Activated CD4-positive, alpha-beta T cell treated with anti-CD3 and anti-CD28 coated beads for 36 hours (primary cell): ENCODE data around the gene MAPRE2. TPM values are rescaled to one million over a fixed set of nuclear protein-coding genes. Genes with fewer than 3 reads are reported as not detected.

Source experiments
- ATAC-seq: fragments of 200-7000 bp; cut with Tn5 transposase; one replicate; pipeline ENCODE4 v1.10.0; 2021; ENCODE audit warnings: mild to moderate bottlenecking, moderate library complexity
- CTCF ChIA-PET: fragments of 350-600 bp; sonication (Branson Sonifier 250); formaldehyde crosslinking; loops from one replicate; lab custom pipeline; 2021; ENCODE audit warnings: antibody characterized with exemption; lab: Charles Lee
- POLR2A ChIA-PET: fragments of 350-600 bp; sonication (Branson Sonifier 250); formaldehyde crosslinking; loops from one replicate; lab custom pipeline; 2021; ENCODE audit warnings: antibody characterized with exemption, inconsistent platforms; lab: Charles Lee
- DNase-seq: peaks from one replicate; pipeline ENCODE4 v3.0.0-alpha.2; 2020
- H3K27ac Mint-ChIP-seq: one replicate; pipeline ENCODE4 v1.8.0; 2021; ENCODE audit warnings: mixed read lengths
- H3K27me3 Mint-ChIP-seq: one replicate; pipeline ENCODE4 v1.8.0; 2021; ENCODE audit warnings: mixed read lengths
- H3K36me3 Mint-ChIP-seq: one replicate; pipeline ENCODE4 v1.8.0; 2021; ENCODE audit warnings: low read depth, mixed read lengths
- H3K4me1 Mint-ChIP-seq: one replicate; pipeline ENCODE4 v1.8.0; 2021; ENCODE audit warnings: mixed read lengths
- H3K4me3 Mint-ChIP-seq: one replicate; pipeline ENCODE4 v1.8.0; 2021; ENCODE audit warnings: mild to moderate bottlenecking, moderate library complexity, mixed read lengths
- H3K9me3 Mint-ChIP-seq: one replicate; pipeline ENCODE4 v1.8.0; 2021; ENCODE audit warnings: low read depth, mixed read lengths
- intact Hi-C, 2 experiments: fragments of 100-400 bp; cut with DNase I in 1 of 2; cut with micrococcal nuclease in 1 of 2; formaldehyde crosslinking; loops; one replicate each; pipeline versions ENCODE4 v1.14.2 to v1.15.1; 2022 to 2024; cut with DNase I, micrococcal nuclease
- total RNA-seq, 2 experiments: library from RNA; stranded (reverse); gene quantifications; one replicate each; pipeline ENCODE4 v1.2.3, GENCODE V29; 2021

The MAPRE2 gene
- total RNA-seq, 2 experiments from 2014 or later = 59.4 to 83.8 TPM

DNA sequence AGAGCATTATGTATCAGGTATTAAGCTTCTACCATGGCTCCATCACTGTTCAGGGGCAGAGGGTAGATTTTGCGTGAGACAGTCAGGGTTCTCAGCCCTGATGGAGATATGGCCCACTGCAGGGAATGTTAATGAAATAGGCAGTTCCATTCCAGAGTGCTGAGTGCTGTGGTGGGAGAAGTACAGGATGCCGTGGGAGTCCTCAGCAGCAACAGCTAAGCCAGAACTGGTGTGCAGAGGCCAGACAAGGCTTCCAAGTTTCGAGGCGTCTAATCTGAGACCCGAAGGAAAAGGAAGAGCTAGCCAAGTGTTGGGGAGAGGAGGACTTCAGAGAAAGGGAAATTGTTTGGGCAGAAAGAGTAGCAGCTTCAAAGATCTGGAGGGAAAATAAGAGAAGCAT, 30.2 kb upstream of the MAPRE2 start:
- no peak overlapping the region for H3K4me3 Mint-ChIP-seq
- no peaks in the 10 kb centered on the region for H3K9me3 Mint-ChIP-seq
- H3K4me1 Mint-ChIP-seq = no peaks in the 10 kb centered on the region
- DNase-seq = no peak
- ATAC-seq = no peak
- H3K36me3 Mint-ChIP-seq = no peaks in the 10 kb centered on the region
- ChIA-PET CTCF (interaction anchor here (0.6 to 1.8 kb wide), 6 partner anchors 15 to 344 kb away, joined by 3 to 6 read pairs (median 4); no protein-coding TSS in a partner anchor), POLR2A (no interaction called here)
- intact Hi-C loops = no loop called here
- no peaks in the 10 kb centered on the region for H3K27me3 Mint-ChIP-seq
- no peak overlapping the region for H3K27ac Mint-ChIP-seq

DNA sequence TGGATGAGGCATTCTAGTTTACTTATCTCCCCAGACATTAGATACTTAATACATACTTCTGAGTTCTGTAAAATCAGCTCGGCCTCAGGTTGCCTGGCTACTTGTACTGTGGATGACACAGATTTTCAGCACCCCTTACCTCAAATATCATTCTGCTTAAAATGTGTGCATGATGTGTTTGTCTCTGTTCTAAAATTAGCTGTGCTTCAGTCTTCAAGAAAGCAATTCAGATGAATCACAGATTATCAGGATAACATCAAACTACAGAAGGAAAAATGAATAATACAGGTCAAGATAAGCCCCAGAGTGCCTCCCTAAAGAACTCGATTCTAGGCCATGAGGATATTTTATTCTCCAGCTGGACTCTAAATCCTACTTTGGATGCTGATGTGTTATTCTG, 21.3 kb upstream of the MAPRE2 start:
- H3K36me3 Mint-ChIP-seq = no peaks in the 10 kb centered on the region
- CTCF ChIA-PET = interaction anchor here (1.0 to 4.5 kb wide), 3 partner anchors 10 to 18 kb away, joined by 4 to 18 read pairs (median 6); no protein-coding TSS in a partner anchor
- H3K9me3 Mint-ChIP-seq = no peaks in the 10 kb centered on the region
- POLR2A ChIA-PET = interaction anchor here (0.6 kb wide), 1 partner anchor 194 kb away, joined by 7 read pairs; no protein-coding TSS in a partner anchor
- no peaks in the 10 kb centered on the region for H3K4me1 Mint-ChIP-seq
- no peak overlapping the region for H3K4me3 Mint-ChIP-seq
- no peak for ATAC-seq
- no peak for DNase-seq
- intact Hi-C loops = no loop called here
- H3K27me3 Mint-ChIP-seq = peaks cover 9% of the 10 kb centered on the region
- H3K27ac Mint-ChIP-seq = no peak overlapping the region

DNA sequence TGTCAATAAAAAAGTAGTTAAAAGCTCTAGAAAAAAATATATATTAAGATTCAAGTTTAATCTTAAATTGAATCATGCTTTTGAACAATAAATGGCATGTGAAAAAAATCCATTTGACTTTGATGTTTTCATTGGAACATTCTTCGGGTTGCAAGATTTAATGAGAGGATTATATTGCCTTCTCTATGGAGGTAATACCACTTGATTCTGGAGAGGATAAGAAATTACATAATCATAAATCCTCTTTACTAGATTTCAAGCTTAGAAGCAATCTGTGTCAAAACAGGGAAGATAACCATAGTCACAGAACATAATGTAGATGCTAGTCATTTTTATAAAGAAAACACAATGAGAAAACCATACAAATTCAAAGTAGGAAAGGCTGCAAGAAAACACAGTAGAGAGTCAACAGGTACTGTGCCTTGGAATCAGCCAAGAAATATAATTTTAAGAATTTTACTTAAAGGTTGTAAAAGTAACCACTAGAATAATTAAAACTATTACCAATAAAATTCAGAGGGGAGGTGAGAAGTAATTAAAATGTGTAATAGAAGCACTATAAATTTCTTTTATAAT, 18.7 kb upstream of the MAPRE2 start:
- POLR2A ChIA-PET = no interaction called here
- no peak overlapping the region for H3K4me3 Mint-ChIP-seq
- H3K27ac Mint-ChIP-seq = no peak overlapping the region
- CTCF ChIA-PET = interaction anchor here (0.5 kb wide), 1 partner anchor 34 kb away, joined by 3 read pairs; no protein-coding TSS in a partner anchor
- DNase-seq = no peak
- H3K36me3 Mint-ChIP-seq = no peaks in the 10 kb centered on the region
- H3K27me3 Mint-ChIP-seq = peaks cover 9% of the 10 kb centered on the region
- ATAC-seq = no peak
- H3K9me3 Mint-ChIP-seq = no peaks in the 10 kb centered on the region
- H3K4me1 Mint-ChIP-seq = peaks cover 17% of the 10 kb centered on the region
- intact Hi-C loops = no loop called here

DNA sequence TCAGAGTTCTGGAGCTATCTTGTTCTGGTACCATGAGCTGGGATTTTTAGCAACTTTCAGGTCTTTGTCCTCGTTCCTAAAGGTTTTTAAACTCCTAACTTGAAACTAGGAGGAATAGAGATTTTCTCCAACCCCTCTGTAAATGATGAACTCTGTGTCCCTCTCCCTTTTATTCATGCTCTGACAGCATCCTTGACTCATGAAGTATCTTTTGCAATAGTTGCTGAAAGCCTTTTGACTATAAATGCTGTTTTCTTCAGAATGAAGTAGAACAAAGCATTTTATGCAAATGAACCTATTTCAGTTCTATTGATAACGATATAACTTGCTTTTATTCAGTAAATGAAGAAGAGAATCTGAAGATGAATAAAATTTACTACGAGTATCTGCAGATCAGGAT, 17.0 kb upstream of the MAPRE2 start:
- Mint-ChIP-seq H3K9me3 (no peaks in the 10 kb centered on the region), H3K36me3 (no peaks in the 10 kb centered on the region), H3K4me1 (peaks cover 28% of the 10 kb centered on the region), H3K4me3 (no peak overlapping the region), H3K27ac (no peak overlapping the region), H3K27me3 (peaks cover 2% of the 10 kb centered on the region)
- ChIA-PET POLR2A (no interaction called here), CTCF (no interaction called here)
- ATAC-seq = no peak
- no peak for DNase-seq
- intact Hi-C loops = no loop called here

DNA sequence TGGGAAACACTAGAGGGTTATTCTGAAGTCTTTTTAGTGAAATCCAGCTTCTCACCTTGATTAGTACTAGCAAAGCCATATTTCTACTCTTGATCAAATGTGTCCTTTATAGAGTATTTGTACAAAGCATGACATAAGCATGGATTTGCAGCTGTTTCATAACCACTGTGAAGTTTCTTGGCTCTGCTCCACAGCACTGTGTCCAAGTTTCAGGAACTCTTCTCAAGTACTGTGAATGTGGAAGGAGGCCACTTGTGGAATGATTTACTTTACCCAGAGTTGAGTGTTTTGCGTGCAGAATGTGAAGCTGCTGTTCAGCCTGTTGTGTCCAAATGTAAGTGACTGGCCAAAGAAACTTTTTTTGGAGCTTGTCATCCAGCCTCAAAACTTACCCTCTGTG, 16.2 kb upstream of the MAPRE2 start:
- no peak for DNase-seq
- POLR2A ChIA-PET = no interaction called here
- no peaks in the 10 kb centered on the region for H3K36me3 Mint-ChIP-seq
- CTCF ChIA-PET = interaction anchor here (0.5 to 7.3 kb wide), 5 partner anchors 14 to 349 kb away, joined by 3 to 72 read pairs (median 6); partner anchors contain the start of gene MAPRE2
- H3K4me3 Mint-ChIP-seq = no peak overlapping the region
- H3K9me3 Mint-ChIP-seq = no peaks in the 10 kb centered on the region
- intact Hi-C loops = loop anchor here (5.0 kb wide), 6 partner anchors 82 to 592 kb away; partner anchors contain the start of genes ZNF397 (in 2 of the 2), ZNF24 (in 1 of the 2) and ZSCAN30 (in 1 of the 2)
- peaks cover 35% of the 10 kb centered on the region for H3K4me1 Mint-ChIP-seq
- no peak for ATAC-seq
- no peaks in the 10 kb centered on the region for H3K27me3 Mint-ChIP-seq
- H3K27ac Mint-ChIP-seq = no peak overlapping the region

DNA sequence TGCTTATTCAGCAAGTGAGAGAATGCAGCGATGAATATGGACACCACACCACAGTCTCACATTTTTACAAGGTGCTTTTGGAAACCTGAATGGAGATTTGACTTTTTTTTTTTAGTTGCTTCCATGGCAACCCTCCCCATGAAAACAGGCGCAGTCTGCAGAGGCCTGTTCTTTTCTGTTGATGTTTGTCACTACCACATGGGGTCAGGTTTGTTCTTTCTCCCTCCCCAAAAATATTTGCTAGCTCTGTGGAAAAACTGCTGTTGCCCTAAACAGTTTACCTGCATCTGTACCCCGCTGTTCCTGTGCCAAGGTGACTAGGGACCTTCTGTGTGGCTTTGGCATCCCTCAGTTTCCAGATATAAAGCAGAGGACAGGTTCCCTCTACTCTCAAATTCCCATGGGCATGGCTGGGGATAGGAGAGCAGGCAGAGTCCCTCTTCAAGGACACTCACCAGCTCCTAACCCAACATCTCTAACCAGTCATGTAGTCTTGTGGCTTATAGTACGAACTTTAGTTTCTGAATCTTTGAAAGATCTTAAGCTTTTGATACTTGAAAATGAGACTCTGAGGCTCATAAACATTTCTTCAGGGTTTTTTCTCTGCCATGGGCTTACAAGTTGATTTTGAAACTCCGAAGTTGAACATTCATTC, 14.7 kb upstream of the MAPRE2 start:
- no peaks in the 10 kb centered on the region for H3K9me3 Mint-ChIP-seq
- no peaks in the 10 kb centered on the region for H3K27me3 Mint-ChIP-seq
- peaks cover 47% of the 10 kb centered on the region for H3K4me1 Mint-ChIP-seq
- ChIA-PET CTCF (interaction anchor here (0.6 to 7.3 kb wide), 16 partner anchors 13 to 1757 kb away, joined by 3 to 72 read pairs (median 4); partner anchors contain the start of gene MAPRE2), POLR2A (interaction anchor here (1.0 kb wide), 1 partner anchor 14 kb away, joined by 3 read pairs; no protein-coding TSS in a partner anchor)
- intact Hi-C loops = loop anchor here (1.0 to 5.0 kb wide), 7 partner anchors 81 to 591 kb away; partner anchors contain the start of genes ZNF397 (in 2 of the 2), ZNF24 (in 1 of the 2) and ZSCAN30 (in 1 of the 2)
- ATAC-seq (peak; percentile 64), DNase-seq (peak; percentile 22)
- H3K4me3 Mint-ChIP-seq = no peak overlapping the region
- peak overlapping the region; percentile 58 for H3K27ac Mint-ChIP-seq
- H3K36me3 Mint-ChIP-seq = peaks cover 2% of the 10 kb centered on the region

DNA sequence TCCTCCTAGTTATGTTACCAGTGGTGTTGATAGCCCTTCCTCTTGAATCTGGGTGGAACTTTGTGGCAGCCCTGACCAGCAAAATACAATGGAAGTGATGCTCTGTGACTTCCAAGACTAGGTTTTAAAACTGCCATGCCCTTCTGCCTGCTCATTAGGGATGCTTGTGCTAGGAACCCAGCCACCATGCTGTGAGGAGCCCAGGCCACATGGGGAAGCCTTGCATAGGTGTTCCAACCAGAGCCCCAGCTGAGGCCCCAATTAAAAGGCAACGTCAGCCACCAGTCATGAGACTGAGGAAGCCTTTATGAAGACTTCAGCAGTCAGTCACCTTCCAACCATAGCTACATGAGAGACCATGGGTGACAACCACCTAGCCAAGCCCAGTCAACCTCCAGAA, 14.0 kb upstream of the MAPRE2 start:
- DNase-seq = peak; percentile 52
- Mint-ChIP-seq H3K36me3 (peaks cover 2% of the 10 kb centered on the region), H3K27me3 (no peaks in the 10 kb centered on the region), H3K27ac (peak overlapping the region; percentile 58), H3K4me3 (no peak overlapping the region), H3K4me1 (peaks cover 54% of the 10 kb centered on the region), H3K9me3 (no peaks in the 10 kb centered on the region)
- ChIA-PET CTCF (interaction anchor here (0.6 to 7.3 kb wide), 11 partner anchors 13 to 1757 kb away, joined by 3 to 72 read pairs (median 4); partner anchors contain the start of gene MAPRE2), POLR2A (no interaction called here)
- intact Hi-C loops = loop anchor here (5.0 kb wide), 6 partner anchors 80 to 590 kb away; partner anchors contain the start of genes ZNF397 (in 2 of the 2), ZNF24 (in 1 of the 2) and ZSCAN30 (in 1 of the 2)
- peak; percentile 42 for ATAC-seq

DNA sequence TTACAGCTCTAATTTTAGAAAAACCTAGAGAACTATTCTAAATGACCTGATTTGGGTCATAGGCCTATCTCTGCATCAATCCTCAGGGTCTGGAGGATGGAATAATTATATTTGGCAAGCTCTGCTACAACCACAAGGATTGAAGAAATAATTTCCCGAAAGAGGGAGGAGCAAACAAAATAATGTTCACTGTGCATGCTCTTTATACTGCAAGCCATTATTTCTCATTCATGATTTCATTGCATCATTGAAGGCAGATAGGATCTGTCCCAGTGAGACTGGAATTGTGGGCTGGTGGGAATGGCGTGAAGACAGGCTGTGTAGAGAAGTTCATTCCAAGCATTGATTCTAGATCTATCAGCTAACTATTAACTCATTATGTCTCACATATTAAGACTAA, 12.7 kb upstream of the MAPRE2 start:
- no peaks in the 10 kb centered on the region for H3K27me3 Mint-ChIP-seq
- no peaks in the 10 kb centered on the region for H3K9me3 Mint-ChIP-seq
- ATAC-seq = no peak
- no peak for DNase-seq
- ChIA-PET POLR2A (interaction anchor here (0.6 to 1.3 kb wide), 2 partner anchors 14 to 23 kb away, joined by 3 read pairs; no protein-coding TSS in a partner anchor), CTCF (interaction anchor here (0.8 to 7.3 kb wide), 11 partner anchors 9 to 158 kb away, joined by 3 to 72 read pairs (median 5); partner anchors contain the start of gene MAPRE2)
- peak overlapping the region; percentile 14 for H3K27ac Mint-ChIP-seq
- peaks cover 2% of the 10 kb centered on the region for H3K36me3 Mint-ChIP-seq
- no peak overlapping the region for H3K4me3 Mint-ChIP-seq
- H3K4me1 Mint-ChIP-seq = peaks cover 61% of the 10 kb centered on the region
- intact Hi-C loops = loop anchor here (5.0 kb wide), 6 partner anchors 79 to 589 kb away; partner anchors contain the start of genes ZNF397 (in 2 of the 2), ZNF24 (in 1 of the 2) and ZSCAN30 (in 1 of the 2)

DNA sequence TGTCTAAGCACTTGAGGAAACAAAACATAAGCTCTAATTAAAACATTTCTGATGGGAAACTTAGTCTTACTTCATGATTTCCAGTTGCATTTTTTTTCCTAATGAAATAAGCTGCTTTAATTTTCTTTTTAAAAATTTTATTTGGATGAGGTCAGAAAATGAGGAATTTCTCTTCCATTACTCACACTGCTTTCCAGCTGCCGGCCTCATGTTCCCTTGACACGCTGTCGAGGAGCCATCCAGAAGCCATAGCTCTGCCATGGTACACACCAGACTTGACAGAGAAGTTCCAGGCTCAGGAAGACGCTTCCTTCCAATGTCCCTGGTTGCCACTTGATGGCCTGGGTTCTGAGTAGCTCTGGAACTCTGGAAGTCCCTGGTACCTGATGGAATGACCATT, 12.1 kb upstream of the MAPRE2 start:
- Mint-ChIP-seq H3K36me3 (peaks cover 2% of the 10 kb centered on the region), H3K4me3 (no peak overlapping the region), H3K4me1 (peaks cover 61% of the 10 kb centered on the region), H3K27me3 (no peaks in the 10 kb centered on the region), H3K9me3 (no peaks in the 10 kb centered on the region), H3K27ac (peak overlapping the region; percentile 96)
- ChIA-PET POLR2A (interaction anchor here (0.6 to 1.9 kb wide), 5 partner anchors 11 to 469 kb away, joined by 3 to 18 read pairs (median 3); partner anchors contain the start of genes INO80C and MAPRE2), CTCF (interaction anchor here (0.8 to 7.3 kb wide), 18 partner anchors 10 to 260 kb away, joined by 3 to 72 read pairs (median 3); partner anchors contain the start of gene MAPRE2)
- intact Hi-C loops = loop anchor here (5.0 kb wide), 6 partner anchors 78 to 588 kb away; partner anchors contain the start of genes ZNF397 (in 2 of the 2), ZNF24 (in 1 of the 2) and ZSCAN30 (in 1 of the 2)
- ATAC-seq (no peak), DNase-seq (no peak)

DNA sequence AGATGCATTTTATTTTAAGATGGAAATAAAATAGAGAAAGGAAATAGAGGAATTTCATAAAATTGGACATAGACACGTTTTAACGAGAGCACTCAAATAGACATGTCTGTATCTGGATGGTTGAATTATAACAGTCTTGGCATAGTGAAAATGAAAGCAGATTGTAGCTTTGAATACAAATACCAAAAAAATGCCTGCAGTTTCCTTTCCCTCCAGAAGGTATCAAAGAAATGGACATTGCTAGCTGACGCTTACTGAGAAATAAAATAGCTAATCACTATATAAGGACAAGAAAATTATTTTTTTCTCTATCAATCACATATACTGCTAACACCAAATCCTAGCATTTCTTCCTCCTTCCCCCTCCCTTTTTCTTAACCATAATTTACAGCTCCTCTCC, 11.4 kb upstream of the MAPRE2 start:
- peak overlapping the region; percentile 96 for H3K27ac Mint-ChIP-seq
- H3K27me3 Mint-ChIP-seq = no peaks in the 10 kb centered on the region
- peaks cover 61% of the 10 kb centered on the region for H3K4me1 Mint-ChIP-seq
- intact Hi-C loops = loop anchor here (1.0 to 5.0 kb wide), 8 partner anchors 12 to 588 kb away; partner anchors contain the start of genes MAPRE2 (in 2 of the 2), ZNF397 (in 2 of the 2), ZNF24 (in 1 of the 2) and ZSCAN30 (in 1 of the 2)
- ChIA-PET POLR2A (interaction anchor here (0.7 to 1.9 kb wide), 4 partner anchors 10 to 468 kb away, joined by 3 to 18 read pairs (median 4); partner anchors contain the start of genes INO80C and MAPRE2), CTCF (interaction anchor here (0.6 to 7.3 kb wide), 19 partner anchors 10 to 323 kb away, joined by 3 to 72 read pairs (median 4); partner anchors contain the start of gene MAPRE2)
- peak overlapping the region; percentile 69 for H3K4me3 Mint-ChIP-seq
- H3K9me3 Mint-ChIP-seq = no peaks in the 10 kb centered on the region
- peaks cover 2% of the 10 kb centered on the region for H3K36me3 Mint-ChIP-seq
- DNase-seq = no peak
- peak; percentile 67 for ATAC-seq
